ENCODE data around the gene TP63.

TP63 gene

DNA sequence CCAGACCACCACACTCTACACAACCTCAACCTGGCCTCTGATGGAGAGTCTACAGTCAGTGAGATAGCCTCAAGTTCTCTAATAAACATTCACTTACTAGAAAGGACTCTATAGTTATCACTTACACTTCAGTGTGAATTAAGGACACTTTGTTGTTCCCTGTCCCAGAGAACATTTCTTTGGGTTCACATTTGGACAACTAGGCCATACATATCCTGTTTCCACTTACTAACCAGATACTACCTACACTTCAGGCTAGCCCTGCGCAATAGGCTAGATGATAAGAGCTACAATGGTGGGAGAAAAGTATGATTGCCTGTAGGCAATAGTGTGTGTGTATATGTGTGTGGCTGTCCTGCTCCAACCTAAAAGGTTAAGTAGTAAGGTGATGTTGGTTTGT, 72.7 kb downstream of the TP63 start:
- TF ChIP-seq, protein P1, sequence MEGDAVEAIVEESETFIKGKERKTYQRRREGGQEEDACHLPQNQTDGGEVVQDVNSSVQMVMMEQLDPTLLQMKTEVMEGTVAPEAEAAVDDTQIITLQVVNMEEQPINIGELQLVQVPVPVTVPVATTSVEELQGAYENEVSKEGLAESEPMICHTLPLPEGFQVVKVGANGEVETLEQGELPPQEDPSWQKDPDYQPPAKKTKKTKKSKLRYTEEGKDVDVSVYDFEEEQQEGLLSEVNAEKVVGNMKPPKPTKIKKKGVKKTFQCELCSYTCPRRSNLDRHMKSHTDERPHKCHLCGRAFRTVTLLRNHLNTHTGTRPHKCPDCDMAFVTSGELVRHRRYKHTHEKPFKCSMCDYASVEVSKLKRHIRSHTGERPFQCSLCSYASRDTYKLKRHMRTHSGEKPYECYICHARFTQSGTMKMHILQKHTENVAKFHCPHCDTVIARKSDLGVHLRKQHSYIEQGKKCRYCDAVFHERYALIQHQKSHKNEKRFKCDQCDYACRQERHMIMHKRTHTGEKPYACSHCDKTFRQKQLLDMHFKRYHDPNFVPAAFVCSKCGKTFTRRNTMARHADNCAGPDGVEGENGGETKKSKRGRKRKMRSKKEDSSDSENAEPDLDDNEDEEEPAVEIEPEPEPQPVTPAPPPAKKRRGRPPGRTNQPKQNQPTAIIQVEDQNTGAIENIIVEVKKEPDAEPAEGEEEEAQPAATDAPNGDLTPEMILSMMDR (conservative IDR thresholded peaks at IDR 0.05; ENCODE audit: low read depth, low read length) = no peak
- no peak for DNase-seq (ENCODE audit: low read depth)

DNA sequence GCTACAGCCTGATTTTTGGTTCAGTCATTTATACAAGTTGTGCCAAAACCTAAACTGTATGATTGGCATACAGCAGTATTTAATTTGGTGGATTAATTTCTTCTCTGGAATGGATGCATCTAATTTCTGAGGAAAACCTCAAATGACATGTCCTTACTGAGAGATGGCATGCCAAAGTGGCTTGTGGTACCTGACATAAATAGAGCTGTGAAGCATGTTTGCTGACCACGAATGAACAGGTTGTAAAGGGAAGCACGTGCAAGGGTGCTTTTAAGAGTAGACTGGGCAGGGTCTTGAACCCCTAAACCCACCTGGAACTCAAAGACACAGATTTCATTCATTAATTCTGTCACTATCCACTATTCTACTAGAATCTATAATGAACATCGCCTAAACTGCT, 77.2 kb downstream of the TP63 start:
- H3K4me3 ChIP-seq (ENCODE audit: low read length) = no peak overlapping the region
- no peak for DNase-seq (ENCODE audit: low read depth)
- TF ChIP-seq, protein P1 (conservative IDR thresholded peaks at IDR 0.05; ENCODE audit: low read depth, low read length) = no peak

More for the DNA sequence above, 72.7 kb downstream of the TP63 start:
- no peak overlapping the region for H3K4me3 ChIP-seq (ENCODE audit: low read length)

DNA sequence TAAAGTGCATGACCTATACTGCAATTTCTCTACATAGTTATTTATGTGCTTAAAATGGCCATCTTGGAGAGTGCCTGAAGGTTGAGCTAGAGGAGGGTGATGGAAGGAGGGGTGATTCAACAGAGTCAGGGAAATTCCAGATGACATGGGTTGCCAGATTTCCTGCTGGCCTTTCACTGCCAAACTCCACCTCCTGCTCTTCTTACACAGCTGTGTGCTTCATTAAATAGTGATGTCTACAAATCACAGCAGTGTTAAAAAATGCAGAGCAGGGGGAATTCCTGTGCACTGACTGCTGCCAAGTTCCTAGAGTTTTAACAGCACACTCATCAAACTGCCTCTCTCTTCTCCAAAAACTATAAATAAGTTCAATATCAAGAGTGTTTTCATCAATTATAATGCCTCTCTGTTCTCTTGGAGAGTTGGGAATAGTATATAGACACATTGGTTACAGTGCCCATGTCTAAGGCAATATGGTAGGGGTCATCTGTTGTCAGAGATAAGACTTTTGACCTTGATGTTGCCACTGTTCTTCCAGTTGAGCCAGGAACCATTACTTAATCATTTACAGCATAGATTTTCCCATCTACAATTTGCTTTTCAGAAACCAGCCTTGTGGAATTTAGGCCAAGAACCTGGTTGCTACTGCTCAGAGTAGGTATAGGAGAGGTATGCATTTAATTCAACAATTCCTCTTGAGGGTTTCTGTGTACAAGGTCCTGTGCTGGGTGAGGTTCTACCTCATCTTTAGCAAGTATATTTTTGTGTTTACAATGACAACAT, 79.6 kb downstream of the TP63 start:
- TF ChIP-seq, protein P1 (conservative IDR thresholded peaks at IDR 0.05; ENCODE audit: low read depth, low read length) = no peak
- peak; percentile 90 for DNase-seq (ENCODE audit: low read depth)
- H3K4me3 ChIP-seq (ENCODE audit: low read length) = no peak overlapping the region

DNA sequence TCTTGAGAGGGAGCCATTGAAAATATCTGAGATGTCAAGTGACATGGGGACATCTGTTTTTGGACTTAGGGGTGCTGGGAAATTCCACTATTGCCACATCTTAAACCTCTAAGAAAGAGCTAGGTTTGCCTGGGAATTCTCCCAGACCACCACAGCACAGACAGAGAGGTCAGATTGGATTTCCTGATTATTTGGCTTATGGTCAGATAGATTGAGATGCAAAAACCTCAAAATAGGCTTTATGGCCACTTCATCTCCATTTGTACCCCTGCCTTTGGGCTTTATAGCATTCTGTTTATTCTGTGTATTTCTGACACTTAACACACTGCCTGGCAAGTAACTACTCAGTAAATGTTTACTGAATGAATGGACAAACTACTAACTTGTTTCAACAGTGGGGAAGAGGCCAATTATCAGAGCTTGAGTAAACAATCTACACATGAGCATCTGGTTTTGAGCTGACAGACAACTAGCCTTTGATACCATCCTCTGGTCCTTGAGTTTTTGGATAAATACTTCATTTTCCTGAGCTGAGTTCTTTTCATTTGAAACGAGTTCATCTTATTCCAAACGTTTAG, 81.8 kb downstream of the TP63 start:
- TF ChIP-seq, protein P1 (conservative IDR thresholded peaks at IDR 0.05; ENCODE audit: low read depth, low read length) = no peak
- H3K4me3 ChIP-seq (ENCODE audit: low read length) = no peak overlapping the region
- no peak for DNase-seq (ENCODE audit: low read depth)

DNA sequence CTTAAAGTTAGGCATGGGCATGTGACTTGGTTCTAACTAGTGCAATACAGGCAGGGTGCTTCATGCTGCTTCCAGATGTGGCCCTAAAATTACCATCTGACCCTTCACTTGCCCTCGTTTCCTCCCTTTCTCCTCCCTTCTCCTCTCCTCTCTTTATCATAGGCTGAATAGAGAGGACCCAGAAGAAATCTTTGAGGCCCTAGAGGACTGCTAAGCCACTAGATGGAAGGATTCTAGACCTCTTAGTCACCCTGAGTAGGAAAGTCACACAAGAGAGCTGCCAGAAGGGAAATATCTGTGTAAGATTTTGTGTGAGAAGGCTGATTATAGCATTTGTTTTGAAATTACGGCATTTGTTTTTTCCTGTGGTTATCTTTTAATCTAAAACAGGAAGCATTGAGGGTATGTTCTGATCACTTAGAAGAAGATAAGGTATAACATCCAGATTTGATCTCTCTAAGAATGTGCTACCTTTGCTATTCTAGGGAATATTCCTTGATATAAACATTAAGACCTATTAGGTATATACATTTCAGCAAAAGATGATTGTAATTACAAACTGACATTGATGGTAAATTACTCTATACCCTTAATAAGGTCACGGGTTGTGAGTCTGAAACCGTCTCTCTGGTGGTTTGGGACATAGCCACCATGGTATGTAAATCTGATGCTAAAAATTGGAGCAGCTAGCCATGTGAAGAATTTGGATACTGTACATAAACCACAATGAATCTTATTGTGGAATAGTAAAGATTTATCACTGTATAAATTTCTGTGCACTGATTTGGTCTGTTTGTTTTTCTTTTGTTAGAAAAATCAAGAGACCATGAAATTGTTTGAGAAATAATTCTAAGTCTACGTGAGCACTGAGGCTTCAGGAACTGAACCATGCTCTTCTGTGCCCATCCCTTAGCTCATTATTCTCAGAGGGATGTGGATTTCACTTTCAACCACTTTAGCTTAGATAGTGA, 84.1 kb downstream of the TP63 start:
- H3K4me3 ChIP-seq (ENCODE audit: low read length) = no peak overlapping the region
- peak; percentile 60 for DNase-seq (ENCODE audit: low read depth)
- TF ChIP-seq, protein P1 (conservative IDR thresholded peaks at IDR 0.05; ENCODE audit: low read depth, low read length) = no peak

DNA sequence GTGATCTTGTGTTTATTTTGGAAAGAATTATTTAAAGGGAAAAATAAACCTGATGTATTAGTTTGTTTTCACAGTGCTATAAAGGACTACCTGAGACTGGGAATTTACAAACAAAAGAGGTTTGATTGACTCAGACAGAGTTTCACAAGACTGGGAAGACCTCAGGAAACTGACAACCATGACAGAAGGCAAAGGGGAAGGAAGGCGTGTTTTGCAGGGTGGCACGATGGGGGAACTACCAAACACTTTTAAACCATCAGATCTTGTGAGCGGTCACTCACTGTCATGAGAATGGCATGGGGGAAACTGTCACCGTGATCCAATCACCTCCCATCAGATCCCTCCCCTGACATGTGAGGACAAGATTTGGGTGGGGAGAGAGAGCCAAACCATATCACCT, 87.0 kb downstream of the TP63 start:
- TF ChIP-seq, protein P1 (conservative IDR thresholded peaks at IDR 0.05; ENCODE audit: low read depth, low read length) = no peak
- no peak for DNase-seq (ENCODE audit: low read depth)

More for the DNA sequence above, 87.0 kb downstream of the TP63 start:
- H3K4me3 ChIP-seq (ENCODE audit: low read length) = no peak overlapping the region

Measured in retinal pigment epithelial cell (primary cell).